NCI-H226 (cell line): ENCODE results near the gene SAMD4B.
A peak's percentile ranks its signal among the peaks of the same experiment; 100 is the strongest.
"Not testable (repeated sequence)": the region's sequence is repeated elsewhere in the genome, so short reads cannot be mapped to it uniquely, and the experiment has no call there.

ENCODE experiments used
- DNase-seq: peaks from one replicate; pipeline ENCODE4 v3.0.0-alpha.2; 2015

The SAMD4B gene

DNA sequence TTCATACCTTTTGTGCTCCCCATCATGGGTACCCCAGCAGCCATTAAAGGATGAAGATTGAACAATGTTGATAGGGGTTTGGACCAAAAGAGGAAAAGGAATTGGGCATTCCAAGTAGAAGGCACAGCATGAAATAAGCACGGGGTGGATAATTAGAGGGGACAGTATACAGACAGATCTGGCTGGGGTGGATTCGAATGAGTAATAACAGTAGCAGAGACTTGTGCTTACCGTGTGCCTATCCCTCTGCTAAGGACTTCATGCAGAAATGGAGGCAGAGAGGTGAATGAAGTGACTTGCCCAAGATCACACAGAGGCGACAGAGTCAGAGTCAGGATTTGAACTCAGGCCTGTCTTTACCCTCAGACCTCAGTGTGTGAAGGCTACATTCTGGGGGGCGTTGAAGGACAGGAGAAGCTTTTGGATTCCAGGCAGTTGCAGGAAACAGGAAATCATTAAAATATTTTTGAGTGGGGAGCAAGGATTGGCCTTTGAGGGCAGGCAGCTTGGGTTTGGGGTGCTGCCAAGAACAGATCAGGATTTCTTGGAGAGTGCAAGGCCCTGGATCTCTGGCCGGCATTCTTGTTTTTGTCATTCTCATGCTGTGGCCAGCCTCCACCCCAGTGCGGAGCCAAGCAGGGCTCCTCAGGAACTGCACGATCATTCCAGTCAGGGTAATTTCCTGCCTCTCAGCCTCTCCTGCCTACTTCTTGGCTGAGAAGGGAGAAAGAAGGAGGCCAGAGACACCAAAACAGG is 30.0 kb downstream of the SAMD4B start:
- DNase-seq = peak; percentile 86

- DNase-seq = no peak
These were observed 30.7 kb downstream of the SAMD4B start for GRCh38 chr19:39372941-39373340.

DNA sequence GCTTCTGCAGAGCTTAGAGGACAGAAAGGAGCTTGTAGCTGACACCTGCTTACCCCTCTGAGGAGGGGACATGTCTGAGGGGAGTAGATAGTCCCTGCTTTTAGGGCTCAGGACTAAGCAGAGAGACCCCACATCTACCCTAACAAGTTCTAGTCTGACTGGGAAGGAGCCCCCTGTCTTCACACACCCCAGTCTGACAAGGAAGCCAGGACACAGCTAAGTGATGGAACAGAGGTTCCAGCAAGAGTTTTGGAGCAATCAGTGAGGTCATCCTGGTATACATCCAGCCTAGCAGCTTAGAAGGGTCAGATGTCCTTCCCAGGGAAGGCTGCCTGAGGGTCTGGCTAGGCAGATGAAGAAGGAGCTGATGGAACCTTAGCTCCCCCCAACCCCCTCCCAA is 33.7 kb downstream of the SAMD4B start:
- no peak for DNase-seq

- no peak for DNase-seq
These were observed 35.4 kb downstream of the SAMD4B start for GRCh38 chr19:39377373-39378362.

GRCh38 chr19:39379366-39379765 is 37.1 kb downstream of the SAMD4B start:
- DNase-seq = not testable (repeated sequence)

DNA sequence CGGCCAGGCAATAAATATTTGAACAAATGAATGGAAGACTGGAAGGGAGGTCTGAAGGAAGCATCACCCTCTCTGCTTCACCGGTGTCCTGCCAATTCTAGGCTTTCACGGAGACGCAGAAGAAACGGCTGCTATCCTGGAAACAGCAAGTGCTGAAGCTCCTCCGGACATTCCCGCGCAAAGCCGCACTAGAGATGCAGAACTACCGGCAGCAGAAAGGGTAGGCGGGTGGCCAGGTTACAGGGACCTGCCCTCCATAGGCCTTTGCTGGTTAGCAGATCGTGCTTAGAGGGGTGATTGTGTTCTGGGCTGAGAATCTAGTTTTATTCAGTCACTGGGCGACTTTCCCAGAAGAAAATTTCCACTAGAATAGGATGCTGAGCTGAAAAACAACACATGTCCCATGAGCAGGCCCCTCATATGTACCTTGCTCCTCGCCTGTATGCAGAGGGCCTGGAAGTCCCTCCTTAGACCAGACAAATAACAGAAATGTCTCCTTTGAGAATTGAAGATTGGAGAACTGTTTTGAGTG is 37.7 kb downstream of the SAMD4B start:
- no peak for DNase-seq

DNA sequence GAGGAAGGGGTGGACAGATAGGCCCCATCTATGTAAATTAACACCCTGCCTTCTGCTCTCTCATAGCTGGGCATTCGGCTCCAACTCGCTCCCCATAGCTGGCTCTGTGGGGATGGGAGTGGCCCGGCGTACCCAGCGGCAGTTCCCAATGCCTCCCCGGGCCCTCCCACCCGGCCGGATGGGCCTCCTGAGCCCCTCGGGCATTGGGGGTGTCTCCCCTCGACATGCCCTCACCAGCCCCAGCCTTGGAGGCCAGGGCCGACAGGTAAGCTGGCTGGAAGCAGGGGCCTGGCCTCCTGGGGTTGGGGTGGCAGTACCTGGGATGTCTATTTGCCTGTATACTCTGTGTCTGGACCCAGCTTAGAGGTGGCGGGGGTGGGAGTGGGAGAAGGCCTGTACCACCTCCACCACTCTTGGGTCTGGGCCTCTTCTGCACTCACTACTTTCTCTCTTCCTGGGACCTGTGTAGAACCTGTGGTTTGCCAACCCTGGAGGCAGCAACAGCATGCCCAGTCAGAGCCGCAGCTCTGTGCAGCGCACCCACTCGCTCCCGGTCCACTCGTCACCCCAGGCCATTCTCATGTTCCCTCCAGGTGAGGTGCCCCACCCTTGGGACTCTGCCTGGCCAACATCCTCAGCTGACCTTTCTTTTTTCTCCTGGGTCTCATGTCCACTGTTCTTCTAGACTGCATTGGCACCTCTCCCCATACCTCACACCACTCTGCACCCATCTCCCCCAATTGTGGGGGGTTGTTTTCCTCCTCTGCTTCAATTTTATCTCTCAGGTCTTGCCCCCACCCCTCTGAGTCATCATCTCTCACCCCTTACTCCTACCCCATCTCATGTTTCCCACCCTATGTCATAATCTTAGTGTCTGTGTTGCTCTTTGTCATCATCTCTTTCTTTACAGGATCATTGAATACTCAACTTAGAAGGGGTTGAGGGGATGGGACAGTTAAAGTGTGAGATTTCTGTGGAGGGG is 38.6 kb downstream of the SAMD4B start:
- DNase-seq = no peak

DNA sequence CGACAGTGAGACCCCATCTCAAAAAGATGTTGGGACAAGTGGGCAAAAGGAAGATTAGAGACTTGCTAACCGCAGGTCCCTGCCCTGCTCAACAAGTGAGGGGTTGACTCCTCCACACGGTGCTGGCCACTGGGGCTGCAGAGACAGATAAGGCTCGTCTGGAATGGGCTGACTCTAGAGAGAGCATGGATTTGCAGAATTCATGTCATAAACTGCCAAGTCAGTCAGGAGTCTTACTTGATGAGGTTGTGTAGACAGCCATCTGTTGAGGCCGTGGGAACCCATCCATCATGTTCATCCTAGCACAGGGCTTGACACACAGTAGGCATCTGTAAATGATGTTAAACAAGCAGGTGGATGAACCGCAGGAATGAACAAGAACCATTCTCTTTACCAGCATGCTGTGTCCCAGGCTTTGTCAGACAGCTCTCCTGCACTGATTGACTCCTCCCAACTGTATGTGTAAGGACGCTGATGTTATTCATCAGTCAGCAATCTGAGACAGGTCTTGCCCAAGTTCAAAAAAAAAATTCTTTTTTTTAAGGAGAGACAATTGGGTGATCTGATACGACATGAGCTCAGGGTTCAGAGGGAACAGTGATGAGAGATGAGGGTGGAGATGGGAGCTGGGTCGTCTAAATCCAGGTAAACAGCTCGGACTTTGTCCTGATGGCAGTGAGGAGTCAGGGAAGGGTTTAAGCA is 39.8 kb downstream of the SAMD4B start:
- DNase-seq = peak; percentile 22

DNA sequence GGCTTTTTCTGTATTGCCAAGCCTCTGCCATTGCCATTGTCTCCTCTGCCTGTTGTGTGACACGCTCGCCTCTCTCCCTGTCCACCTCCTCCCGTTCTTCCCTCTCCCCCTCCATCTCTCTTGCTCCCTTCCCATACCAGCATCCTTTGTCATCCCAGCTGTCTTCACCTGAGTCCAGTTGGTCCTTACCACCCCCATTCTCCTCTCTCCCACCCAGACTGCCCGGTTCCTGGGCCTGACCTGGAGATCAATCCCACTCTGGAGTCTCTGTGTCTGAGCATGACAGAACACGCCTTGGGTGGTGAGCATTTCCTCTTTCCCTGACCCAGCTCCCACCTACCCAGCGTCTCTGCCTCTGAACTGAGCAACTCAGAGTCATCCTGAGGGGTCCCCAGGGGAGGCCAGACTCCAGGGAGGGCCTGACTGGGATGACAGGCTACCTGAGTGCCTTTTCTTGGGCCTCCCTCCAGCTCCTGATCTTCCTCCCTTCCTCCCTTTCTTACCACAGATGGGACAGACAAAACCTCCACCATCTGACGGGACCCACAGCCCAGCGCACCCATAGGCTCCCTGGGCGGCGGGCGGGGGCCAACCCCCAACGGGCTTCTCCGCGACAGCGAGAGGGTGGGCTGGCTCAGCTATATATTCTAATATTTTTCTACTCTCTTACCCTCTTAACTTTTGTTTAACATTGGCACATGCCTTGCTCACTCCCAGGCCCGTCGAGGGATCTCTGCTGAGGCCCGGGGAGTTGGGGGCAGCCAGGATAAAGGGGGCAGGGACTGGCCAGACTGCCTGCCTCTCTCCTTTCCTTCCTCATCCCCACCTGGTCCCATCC is 41.0 kb downstream of the SAMD4B start:
- no peak for DNase-seq

DNA sequence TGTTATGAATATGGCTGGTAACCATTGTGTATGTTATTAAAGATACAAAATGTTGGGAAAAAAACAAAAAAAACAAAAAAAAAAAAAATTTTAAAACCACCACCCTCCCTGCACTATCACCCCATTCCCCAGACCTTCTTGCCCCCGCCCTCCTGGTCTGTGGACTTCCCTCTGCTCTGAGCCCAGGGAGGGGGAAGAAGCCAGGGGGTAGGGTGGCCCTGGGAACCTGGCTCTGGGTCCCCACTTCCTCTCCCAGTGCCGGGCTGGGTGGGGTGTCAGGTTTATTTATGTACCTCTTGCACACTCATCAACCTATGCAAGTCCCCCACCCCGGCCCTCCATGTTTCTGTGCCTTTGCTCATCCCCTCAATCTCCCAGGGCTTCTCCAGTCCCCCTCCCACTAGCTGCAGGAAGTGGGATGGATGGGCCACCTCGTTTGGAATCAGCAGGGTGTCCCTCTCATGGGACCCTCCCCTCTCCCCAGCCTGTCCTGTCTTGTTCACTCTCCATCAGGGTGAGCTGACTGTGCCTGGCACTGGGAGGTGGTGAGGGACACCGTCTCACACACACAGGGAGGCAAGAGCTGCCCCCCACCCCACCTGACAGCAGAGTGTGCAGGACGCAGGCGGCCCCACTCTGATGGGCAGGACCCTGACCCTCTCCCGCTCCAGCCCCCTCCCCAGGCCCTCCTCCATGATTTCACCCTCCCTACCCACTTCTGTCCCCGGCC is 42.8 kb downstream of the SAMD4B start:
- DNase-seq = no peak

DNA sequence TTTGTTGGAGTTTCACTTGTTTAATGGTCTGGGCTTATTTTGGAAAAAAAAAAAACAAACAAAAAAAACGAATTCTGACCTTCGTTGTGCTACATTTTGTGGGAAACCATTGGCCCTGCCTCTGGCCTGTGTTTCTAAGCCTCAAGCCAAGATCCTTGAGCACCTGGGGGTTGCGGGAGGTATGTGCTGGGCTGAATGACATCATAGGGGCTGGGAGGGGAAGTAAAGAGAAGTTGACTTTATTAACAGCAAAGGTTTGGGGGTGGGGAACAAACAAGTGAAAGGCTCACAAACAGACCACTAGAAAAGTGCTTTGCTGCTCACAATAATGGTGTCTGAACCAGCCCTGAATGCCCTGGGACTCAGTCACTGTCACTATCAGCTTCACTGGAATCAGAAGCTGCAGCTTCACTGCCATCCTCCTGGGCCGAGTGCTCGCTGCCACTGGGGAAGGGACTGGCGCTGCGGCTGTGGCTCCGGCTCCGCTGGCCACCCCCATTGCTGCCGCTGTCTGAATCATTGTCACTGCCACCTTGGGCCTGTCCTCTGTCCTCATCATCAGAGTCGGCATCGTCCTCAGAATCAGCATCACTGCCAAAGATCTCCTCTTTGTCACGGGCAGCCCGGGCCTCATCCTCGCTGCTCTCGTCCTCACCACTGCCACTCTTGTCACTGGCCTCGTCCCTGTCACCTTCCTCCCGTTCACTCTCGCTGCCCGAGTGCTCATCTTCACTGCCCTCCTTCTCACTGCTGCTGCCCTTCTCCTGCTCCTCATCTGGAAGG is 43.6 kb downstream of the SAMD4B start:
- DNase-seq = no peak

- no peak for DNase-seq
These were observed 44.3 kb downstream of the SAMD4B start for GRCh38 chr19:39386557-39386956.

DNA sequence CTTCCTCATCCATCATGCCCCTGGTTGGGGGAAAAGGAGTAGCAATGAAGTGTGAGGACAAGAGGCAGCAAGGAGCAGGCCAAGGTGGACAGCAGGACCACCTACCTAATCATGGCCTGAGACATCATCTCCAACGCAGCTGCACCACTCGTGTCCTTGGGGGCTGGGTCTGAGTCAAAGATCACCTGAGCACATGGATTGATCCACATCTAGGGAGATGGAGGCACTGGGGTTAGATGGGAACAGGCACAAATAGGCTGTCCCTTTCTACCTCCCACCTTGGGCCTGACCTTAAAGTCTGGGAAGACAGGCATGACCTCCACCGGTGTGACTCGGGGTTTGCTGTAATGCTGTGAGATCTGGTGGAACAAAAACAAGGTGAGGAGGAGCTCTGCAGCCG is 46.4 kb downstream of the SAMD4B start:
- DNase-seq = no peak

- no peak for DNase-seq
These were observed 47.6 kb downstream of the SAMD4B start for GRCh38 chr19:39389631-39390414.

GRCh38 chr19:39390451-39390750 is 48.2 kb downstream of the SAMD4B start:
- DNase-seq = no peak

GRCh38 chr19:39390751-39391437 is 48.7 kb downstream of the SAMD4B start, which contains the start of the genes MED29 and PAF1:
Gene MED29 (plus strand): TSS chr19:39391378. CDS start chr19:39391423, 45 bp downstream.
Gene PAF1 (minus strand): TSS chr19:39391106. CDS start chr19:39390864, 242 bp downstream.
- peak; percentile 96 for DNase-seq
